HepG2 (cell line): ENCODE measurements around the gene GRID1. TPM values are rescaled to one million over a fixed set of nuclear protein-coding genes. Genes with fewer than 3 reads are reported as not detected.

Experiments used
- ATAC-seq: fragments of 200-7000 bp; cut with Tn5 transposase; 3 replicates; pipeline ENCODE4 v1.9.1; 2020; ENCODE audit warnings: mild to moderate bottlenecking, moderate library complexity
- BruUV-seq: library from RNA; stranded (reverse); fragments of 400-500 nt; replicated peaks from 2 replicates; lab custom pipeline; 2021; lab: Mats Ljungman, UMichigan
- CTCF ChIA-PET: fragments of 300-600 bp; formaldehyde crosslinking; extraction: SDS; loops from one replicate; lab custom pipeline; 2021; ENCODE audit warnings: low total read pairs, inconsistent platforms, low intra/inter-chr PET ratio; lab: Yijun Ruan, JAX
- POLR2A ChIA-PET: fragments of 350-600 bp; sonication (Branson Sonifier 250); formaldehyde crosslinking; loops from one replicate; lab custom pipeline; 2020; ENCODE audit warnings: antibody characterized with exemption, inconsistent platforms; lab: Yijun Ruan, JAX
- DNase-seq: peaks from one replicate; pipeline ENCODE4 v3.0.0-alpha.2; 2015; ENCODE audit warnings: low spot score
- FAIRE-seq: peaks from 3 replicates; lab custom pipeline; 2011; peaks lifted over from hg19 to GRCh38; lab: Jason Lieb, UNC
- H2AFZ ChIP-seq: one replicate; pipeline ENCODE4 v1.6.1; 2011; ENCODE audit warnings: low read length, inconsistent platforms
- H3K27ac ChIP-seq: fragments of 300-600 bp; 3 replicates; pipeline ENCODE4 v1.8.0; 2011; ENCODE audit warnings: mixed run types, mild to moderate bottlenecking, mixed read lengths, low read length, inconsistent platforms; ENCODE audit not compliant: insufficient read depth; ENCODE audit errors: extremely low read length
- H3K27me3 ChIP-seq, 2 experiments: fragments of 200-600 bp in 1 of 2; 2 replicates in 1 of 2; 3 replicates in 1 of 2; pipeline versions ENCODE4 v1.6.0 to v1.8.0; 2011; ENCODE audit warnings: low read length in 2 of 2, mild to moderate bottlenecking in 2 of 2, moderate library complexity in 2 of 2, inconsistent platforms in 1 of 2; ENCODE audit not compliant: insufficient read depth in 2 of 2, control insufficient read depth in 1 of 2
- H3K36me3 ChIP-seq, 2 experiments: fragments of 200-600 bp in 1 of 2; replicated peaks in 1 of 2; 2 replicates in 1 of 2; 3 replicates in 1 of 2; pipeline versions ENCODE4 v1.5.1 to v1.8.0; 2011; ENCODE audit warnings: low read length in 2 of 2, inconsistent platforms in 1 of 2; ENCODE audit not compliant: insufficient read depth in 2 of 2, control insufficient read depth in 1 of 2
- H3K4me1 ChIP-seq: 2 replicates; pipeline ENCODE4 v1.5.1; 2012; ENCODE audit warnings: low read length, inconsistent platforms; ENCODE audit not compliant: insufficient read depth
- H3K4me2 ChIP-seq: 2 replicates; pipeline ENCODE4 v1.6.0; 2011; ENCODE audit warnings: low read depth, low read length, inconsistent platforms
- H3K4me3 ChIP-seq, 3 experiments: fragments of 200-600 bp in 1 of 3; sonication (generic), shearing (Covaris generic) in 1 of 3; replicated peaks in 1 of 3; 2 replicates each; pipeline ENCODE4 v1.5.1; 2011 to 2016; ENCODE audit warnings: low read length in 3 of 3, inconsistent platforms in 2 of 3, low read depth in 2 of 3, mild to moderate bottlenecking in 2 of 3, control low read depth in 1 of 3, mixed read lengths in 1 of 3; ENCODE audit not compliant: insufficient read depth in 1 of 3
- H3K79me2 ChIP-seq: one replicate; pipeline ENCODE4 v1.6.1; 2011; ENCODE audit warnings: low read length, inconsistent platforms; ENCODE audit not compliant: insufficient read depth
- H3K9ac ChIP-seq: 2 replicates; pipeline ENCODE4 v1.6.0; 2011; ENCODE audit warnings: mild to moderate bottlenecking, low read depth, low read length, inconsistent platforms; ENCODE audit not compliant: insufficient read depth
- H3K9me3 ChIP-seq: 2 replicates; pipeline ENCODE4 v1.5.1; 2012; ENCODE audit warnings: mild to moderate bottlenecking, low read length
- H4K20me1 ChIP-seq: 2 replicates; pipeline ENCODE4 v1.6.0; 2011; ENCODE audit warnings: inconsistent platforms, mild to moderate bottlenecking, low read length, moderate library complexity; ENCODE audit not compliant: insufficient read depth
- ATM ChIP-seq: fragments of 450-650 bp; IDR thresholded peaks from 2 replicates; pipeline ENCODE4 v1.7.1; 2017; ENCODE audit warnings: mild to moderate bottlenecking, borderline replicate concordance
- CTCF ChIP-seq: sonication (generic); formaldehyde crosslinking; IDR thresholded peaks from 2 replicates; pipeline ENCODE4 v1.5.0; 2020; ENCODE audit warnings: mild to moderate bottlenecking, missing genetic modification reagents, moderate library complexity
- MAX ChIP-seq: IDR thresholded peaks from 2 replicates; pipeline ENCODE4 v1.6.1; 2012; ENCODE audit warnings: inconsistent platforms
- MNT ChIP-seq: fragments of 450-650 bp; IDR thresholded peaks from 2 replicates; pipeline ENCODE4 v1.6.1; 2016
- MYC ChIP-seq: sonication (generic); formaldehyde crosslinking; IDR thresholded peaks from 2 replicates; pipeline ENCODE4 v1.9.0; 2021; ENCODE audit warnings: missing genetic modification reagents, borderline replicate concordance
- STAG1 ChIP-seq: sonication (generic); formaldehyde crosslinking; IDR thresholded peaks from 2 replicates; pipeline ENCODE4 v1.4.0; 2020; ENCODE audit warnings: missing genetic modification reagents
- TAF15 ChIP-seq: fragments of 200-400 bp; formaldehyde crosslinking; IDR thresholded peaks from one replicate; pipeline ENCODE4 v1.6.1; 2018; ENCODE audit warnings: mild to moderate bottlenecking, low read depth, low read length; ENCODE audit not compliant: poor library complexity, severe bottlenecking
- USF2 ChIP-seq, 2 experiments: sonication (generic) in 1 of 2; formaldehyde crosslinking in 1 of 2; IDR thresholded peaks; 2 replicates each; pipeline versions ENCODE4 v1.5.1 to v1.6.1; 2011 to 2020; ENCODE audit warnings: borderline replicate concordance in 1 of 2, low read depth in 1 of 2, low read length in 1 of 2, mild to moderate bottlenecking in 1 of 2, missing genetic modification reagents in 1 of 2, moderate library complexity in 1 of 2
- WGBS: methylation state at CpG from one replicate; pipeline ENCODE4 v1.1.6; 2017; ENCODE audit warnings: low lambda C conversion rate; 5-methylcytosine and 5-hydroxymethylcytosine counted together
- in situ Hi-C: cut with HindIII; loops from 2 replicates; pipeline ENCODE4 v1.10.0; 2017; ENCODE audit warnings: low pct_unique_long_range_greater_than_20kb; ENCODE audit not compliant: extremely low pct_ligation_motif_present
- intact Hi-C: fragments of 100-400 bp; cut with micrococcal nuclease; formaldehyde crosslinking; loops from one replicate; pipeline ENCODE4 v1.10.0; 2022; ENCODE audit not compliant: unreplicated experiment
- polyA plus RNA-seq, 8 experiments: library from polyadenylated mRNA; depleted of rRNA in 3 of 8; stranded (reverse) in 7 of 8; unstranded in 1 of 8; fragments of >200 nt; fragmentation: Illumina TruSeq in 4 of 8; extraction: Trizol in 4 of 8; gene quantifications; 2 replicates each; pipeline versions ENCODE4 v1.2.1 to v1.2.3, GENCODE V29; 2011 to 2016; ENCODE audit warnings: low read depth in 4 of 8, missing spikeins in 1 of 8, mixed read lengths in 1 of 8; ENCODE audit not compliant: insufficient read depth in 1 of 8
- total RNA-seq, 5 experiments: library from RNA; depleted of rRNA; stranded (reverse); fragments of >200 nt; fragmentation: Illumina TruSeq; extraction: Trizol; gene quantifications; 2 replicates each; pipeline ENCODE4 v1.2.3, GENCODE V29; 2016; ENCODE audit warnings: low read depth in 1 of 5

The GRID1 gene
- total and polyA plus RNA-seq, 2 of the 13 experiments (the other 11 are each of a cell fraction or from before 2014, with no cell fraction given): 0.05 TPM; not detected in 1

GRCh38 chr10:85786401-85786899 lies 580.1 kb downstream of the GRID1 start:
- Histone ChIP-seq H4K20me1 (no peaks in the 10 kb centered on the region), H3K9ac (no peak overlapping the region), H3K27ac (no peak overlapping the region), H3K9me3 (no peaks in the 10 kb centered on the region), H3K27me3 (peaks cover 1 to 2% of the 10 kb centered on the region in 2 experiments; a peak in 2 of 5 replicates), H3K4me3 (no peak overlapping the region), H3K36me3 (no peaks in the 10 kb centered on the region), H2AFZ (no peak overlapping the region), H3K4me1 (no peaks in the 10 kb centered on the region), H3K4me2 (no peak overlapping the region), H3K79me2 (no peaks in the 10 kb centered on the region)
- BruUV-seq: no TSS peak
- DNase-seq: no peak
- TF ChIP-seq MNT (0 out of 2 replicates have a peak, but pooled peaks have one; percentile 12), CTCF (CRISPR knock-in tag) (peak; percentile 60), STAG1 (CRISPR knock-in tag) (peak; percentile 57), USF2 (IDR thresholded peaks at IDR 0.05; ENCODE audit: low read depth, low read length) (no peak; the same call in 1 of the 2 replicates), USF2 (CRISPR knock-in tag; IDR thresholded peaks at IDR 0.05; ENCODE audit: borderline replicate concordance) (peak; percentile 26; the same call in 1 of the 2 replicates), TAF15 (no peak), ATM (no peak), MAX (0 out of 2 replicates have a peak, but pooled peaks have one; percentile 36), MYC (CRISPR knock-in tag) (peak; percentile 38; the same call in 1 of the 2 replicates)
- POLR2A ChIA-PET: no interaction called here
- in situ Hi-C loops: no loop called here
- CTCF ChIA-PET: no interaction called here
- WGBS: 1% methylated on average over 9 of the region's 10 CpGs
- ATAC-seq: peak; percentile 95
- intact Hi-C loops: loop anchor here (5.0 kb wide), 1 partner anchor 591 kb away; no protein-coding TSS in a partner anchor
- FAIRE-seq: no peak
